Activated CD4-positive, alpha-beta T cell treated with anti-CD3 and anti-CD28 coated beads, Interleukin-2, Interleukin-4, amounts not matched to agents 100 ng/mL and 50 ng/mL, durations not matched to agents 16 hours and 8 hours (primary cell): ENCODE measurements around the gene TOR1AIP1.
"Not testable (repeated sequence)": the region's sequence is repeated elsewhere in the genome, so short reads cannot be mapped to it uniquely, and the experiment has no call there.

ENCODE experiments used
- DNase-seq: peaks from one replicate; pipeline ENCODE4 v3.0.0-alpha.2; 2020; ENCODE audit warnings: low spot score

Gene TOR1AIP1

GRCh38 chr1:179938752-179939151 lies 56.7 kb downstream of the TOR1AIP1 start:
- no peak for DNase-seq

DNA sequence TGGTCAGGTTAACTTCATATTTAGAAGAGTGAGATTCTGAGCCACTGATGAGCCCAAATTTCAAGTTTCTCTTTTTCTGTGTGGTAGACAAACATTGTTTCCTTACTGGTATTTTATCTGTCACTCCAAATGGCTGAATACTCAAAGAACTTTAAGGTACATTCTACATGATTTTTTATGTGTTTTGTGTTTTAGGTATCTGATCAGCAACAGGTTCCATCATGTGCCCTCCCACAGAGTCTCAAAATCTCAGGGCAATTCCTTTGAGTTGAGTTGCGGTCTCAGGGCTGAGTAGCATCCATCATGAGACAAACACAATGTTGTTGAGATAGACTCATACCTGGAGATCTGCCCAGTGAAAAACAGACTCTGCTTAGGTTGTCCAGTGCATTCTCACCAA lies 57.9 kb downstream of the TOR1AIP1 start:
- DNase-seq, result no peak

DNA sequence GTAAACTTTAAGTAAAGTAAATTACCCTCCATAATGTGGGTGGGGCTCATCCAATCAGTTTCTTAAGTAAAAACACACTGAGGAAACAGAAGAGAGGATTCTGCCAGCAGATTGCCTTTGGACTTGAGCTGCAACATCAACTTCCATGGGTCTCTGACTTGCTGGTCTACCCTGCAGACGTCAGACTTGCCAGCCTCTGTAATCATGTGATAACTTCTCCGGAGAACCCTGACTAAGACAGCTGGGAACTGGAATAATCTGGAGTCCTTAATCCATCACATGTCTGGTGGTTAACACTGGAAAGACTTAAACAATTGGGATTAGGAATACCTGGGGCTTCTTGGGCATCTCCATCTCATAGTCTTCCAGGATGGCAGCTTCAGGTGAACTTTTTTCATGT lies 59.4 kb downstream of the TOR1AIP1 start:
- no peak for DNase-seq

DNA sequence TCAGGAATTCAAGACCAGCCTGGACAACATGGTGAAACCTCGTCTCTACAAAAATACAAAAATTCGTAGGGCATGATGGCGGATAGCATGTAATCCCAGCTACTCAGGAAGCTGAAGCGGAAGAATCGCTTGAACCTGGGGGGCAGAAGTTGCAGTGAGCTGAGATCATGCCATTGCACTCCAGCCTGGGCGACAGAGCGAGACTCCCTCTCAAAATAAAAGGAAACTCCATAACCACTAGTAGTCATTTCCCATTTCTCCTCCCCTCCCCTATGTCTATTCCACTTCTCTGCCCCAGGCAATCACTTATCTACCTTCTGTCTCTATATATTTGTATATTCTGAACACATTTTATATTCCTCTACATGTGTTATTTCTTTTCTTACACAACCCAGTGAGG lies 68.6 kb downstream of the TOR1AIP1 start:
- no peak for DNase-seq

- no peak for DNase-seq
Measured at GRCh38 chr1:179951383-179952144, 69.5 kb downstream of the TOR1AIP1 start.

DNA sequence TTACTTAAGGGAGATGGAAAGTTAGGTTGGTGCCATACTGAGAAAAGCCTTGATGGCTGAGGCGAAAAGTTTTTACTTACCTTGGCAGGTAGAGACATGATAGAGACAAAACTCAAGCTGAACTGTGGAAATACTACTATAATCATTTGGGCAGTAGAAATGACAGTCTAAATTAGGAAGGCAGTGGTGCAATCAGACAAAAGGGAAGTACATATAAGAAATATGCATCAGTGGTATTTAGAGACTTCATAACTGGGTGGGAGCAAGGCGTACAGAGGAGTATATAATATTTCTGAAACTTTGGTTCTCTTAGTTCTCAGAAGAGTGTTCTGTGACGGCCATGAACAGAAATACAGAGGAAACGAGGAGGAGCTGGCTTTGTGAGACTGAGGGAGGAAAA lies 70.1 kb downstream of the TOR1AIP1 start:
- DNase-seq, result no peak

DNA sequence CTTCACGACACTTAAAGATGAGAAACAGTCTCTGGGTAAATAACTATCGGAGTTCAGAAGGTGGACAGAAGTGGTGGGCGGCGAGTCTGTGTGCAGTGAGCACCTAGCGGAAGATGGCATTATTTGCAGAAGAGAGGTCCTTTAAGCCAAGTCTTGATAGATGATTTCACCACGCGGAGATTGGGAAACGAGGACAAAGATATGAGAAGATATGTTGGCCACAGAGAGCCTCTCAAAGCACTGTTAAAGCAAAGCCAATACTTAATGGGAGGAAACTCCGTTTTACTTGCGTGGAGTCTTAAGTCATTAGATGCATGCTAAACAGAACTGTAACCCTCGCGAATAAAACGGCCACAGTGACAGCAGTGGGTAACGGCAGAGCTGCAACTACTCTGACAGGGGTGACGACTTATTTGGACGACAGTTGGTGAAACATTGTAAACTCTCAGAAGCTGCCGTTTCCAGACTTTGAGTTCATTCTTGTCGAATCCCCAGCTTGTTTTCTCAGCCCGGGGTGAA lies 71.9 kb downstream of the TOR1AIP1 start:
- DNase-seq, result peak; percentile 51

DNA sequence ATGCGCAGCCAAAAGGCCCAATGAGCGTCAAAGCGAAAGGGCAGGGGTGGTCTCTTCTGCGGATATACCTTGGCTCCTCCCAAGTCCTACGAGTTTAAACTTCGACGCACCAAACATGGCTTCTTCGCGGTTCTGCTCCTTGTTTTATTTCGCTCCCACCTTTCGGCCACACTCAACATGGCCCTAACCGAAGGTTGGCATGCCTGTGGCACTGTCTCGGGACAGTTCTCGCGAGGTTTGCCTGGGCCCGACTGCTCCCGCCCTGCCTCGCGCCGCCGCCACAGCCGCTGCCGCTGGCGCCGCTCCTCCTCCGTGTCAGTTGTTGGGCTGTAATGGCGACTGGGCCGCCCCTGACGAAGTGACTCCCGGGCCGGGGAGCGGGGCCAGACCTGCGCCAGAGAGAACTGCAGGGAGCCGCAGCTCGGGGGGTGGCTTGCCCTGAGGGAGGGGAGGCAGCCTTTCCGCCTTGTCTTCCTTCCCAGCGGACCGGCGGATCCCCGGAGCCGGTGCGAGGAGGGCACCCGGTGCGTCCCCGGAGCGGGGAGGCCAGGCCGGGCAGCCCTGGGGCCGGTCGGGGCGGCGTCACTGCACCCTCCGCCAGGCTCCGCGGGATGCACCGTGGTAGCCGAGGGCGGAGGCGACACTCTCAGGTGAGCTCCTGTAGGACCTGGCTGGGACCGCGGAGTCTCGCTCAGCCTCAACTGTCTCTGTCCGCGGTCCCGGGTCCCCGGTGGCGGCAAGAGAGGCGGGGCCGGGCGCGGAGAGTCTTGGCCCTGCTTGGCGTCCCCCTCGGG lies 72.6 kb downstream of the TOR1AIP1 start, which contains the start of gene CEP350:
Gene CEP350 (plus strand): TSS at position 318 of the 794 bp plus-strand sequence. CDS start 31,372 bp downstream, outside the sequence.
- DNase-seq, result peak; percentile 99

DNA sequence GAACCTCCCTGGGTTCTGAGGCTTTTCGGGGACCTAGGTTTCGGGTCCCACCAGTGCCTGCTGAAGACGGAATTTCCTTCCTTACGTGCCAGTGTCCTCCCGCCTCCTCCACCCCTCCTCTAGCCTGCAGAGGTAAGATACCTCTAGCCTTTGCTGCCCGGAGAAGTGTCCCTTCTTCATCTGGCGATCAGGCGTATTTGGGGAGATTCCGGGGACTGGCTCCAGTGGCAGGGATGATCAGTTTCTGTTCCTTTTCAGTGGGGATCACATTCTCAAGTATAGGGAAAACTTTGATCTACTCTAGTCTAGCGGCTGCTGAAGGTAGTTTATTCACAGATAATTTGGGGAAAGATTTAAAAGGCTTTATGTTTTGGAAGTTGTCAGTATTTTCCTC lies 73.2 kb downstream of the TOR1AIP1 start:
- DNase-seq, result peak; percentile 25

DNA sequence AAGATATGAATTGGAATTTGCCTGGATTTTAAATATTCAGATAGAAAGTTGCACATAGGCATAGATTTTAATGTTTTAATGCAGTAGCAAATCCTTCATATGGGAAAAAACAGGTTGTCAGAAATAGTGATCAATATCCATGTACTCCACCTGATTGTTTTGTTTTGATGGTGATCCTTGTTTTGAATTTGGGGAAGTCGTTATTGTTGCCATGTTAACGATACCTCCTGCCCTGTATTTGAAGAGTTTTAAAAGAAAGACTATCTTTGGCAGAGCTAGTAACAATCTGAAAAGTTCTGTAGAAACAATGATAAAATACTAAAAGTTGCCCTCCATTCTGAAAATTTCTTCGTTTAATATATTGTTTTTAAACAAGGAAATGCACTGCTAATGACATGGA lies 73.6 kb downstream of the TOR1AIP1 start:
- DNase-seq, result no peak

DNA sequence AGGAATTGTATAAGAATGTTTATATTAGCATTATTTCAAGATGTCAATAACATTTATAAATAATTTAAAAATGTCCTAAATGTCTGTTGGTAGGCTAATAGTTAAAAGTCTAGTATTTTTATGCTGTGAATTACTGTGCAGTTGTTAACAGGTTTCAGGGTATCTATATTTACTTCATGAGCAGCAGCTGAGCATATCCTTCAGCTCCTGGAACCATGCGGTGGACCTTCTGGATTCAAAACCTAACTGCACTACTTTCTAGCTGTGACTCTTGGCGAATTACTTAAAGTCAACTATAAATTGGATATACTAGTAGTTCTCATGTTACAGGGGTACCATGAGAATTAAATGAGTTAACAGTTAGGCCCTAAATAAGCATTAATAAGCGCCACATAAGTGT lies 76.3 kb downstream of the TOR1AIP1 start:
- DNase-seq, result no peak

GRCh38 chr1:179962168-179962567 lies 80.1 kb downstream of the TOR1AIP1 start:
- not testable (repeated sequence) for DNase-seq

- no peak for DNase-seq
Measured at GRCh38 chr1:179966551-179966950, 84.5 kb downstream of the TOR1AIP1 start.

GRCh38 chr1:179968284-179968993 lies 86.4 kb downstream of the TOR1AIP1 start:
- no peak for DNase-seq

DNA sequence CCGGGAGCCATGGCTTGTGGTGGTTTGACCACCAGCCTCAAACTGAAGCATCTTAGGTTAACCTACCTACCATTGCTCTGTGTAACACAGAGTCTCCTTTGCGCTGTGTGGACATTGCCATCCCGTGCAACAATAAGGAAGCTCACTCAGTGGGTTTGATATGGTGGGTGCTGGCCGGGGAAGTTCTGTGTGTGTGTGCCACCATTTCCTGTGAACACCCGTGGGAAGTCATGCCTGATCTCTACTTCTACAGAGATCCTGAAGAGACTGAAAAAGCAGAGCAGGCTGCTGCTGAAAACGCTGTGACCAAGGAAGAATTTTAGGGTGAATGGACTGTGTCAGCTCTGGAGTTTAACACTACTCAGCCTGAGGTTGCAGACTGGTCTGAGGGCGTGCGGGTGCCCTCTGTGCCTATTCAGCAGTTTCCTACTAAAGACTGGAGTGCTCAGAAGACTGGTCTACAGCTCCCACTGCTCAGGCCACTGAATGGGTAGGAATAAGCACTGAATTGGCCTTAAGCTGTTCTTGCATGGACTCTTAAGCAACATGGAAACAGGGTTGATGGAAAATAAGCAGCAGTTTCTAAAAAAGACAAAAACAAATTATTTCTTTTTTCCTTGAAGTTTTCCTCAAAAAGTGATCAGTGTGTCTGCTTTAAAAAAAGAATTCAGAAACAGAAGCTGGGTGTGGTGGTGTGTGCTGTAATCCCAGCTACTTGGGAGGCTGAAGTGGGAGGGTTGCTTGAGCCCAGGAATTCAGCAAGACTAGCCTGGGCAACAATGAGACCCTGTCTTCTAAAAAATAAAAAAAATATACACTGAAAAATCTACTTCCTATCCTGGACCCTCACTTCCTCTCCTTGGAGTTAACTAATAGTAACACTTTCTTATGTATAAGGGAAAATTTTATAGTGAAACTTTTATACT lies 87.2 kb downstream of the TOR1AIP1 start:
- no peak for DNase-seq
